Mammary epithelial cell (primary cell): Measurements from ENCODE around the gene FNDC3B.

Experiments used
- EZH2 ChIP-seq: IDR thresholded peaks from 2 replicates; pipeline ENCODE4 v1.6.1; 2012; ENCODE audit warnings: low read length, inconsistent platforms, borderline replicate concordance
- TF ChIP-seq, protein P1 (sequence below), 2 donors: IDR thresholded peaks in 1 of 2; conservative IDR thresholded peaks in 1 of 2; 2 replicates each; pipeline ENCODE4 v1.5.1; 2011 to 2012; ENCODE audit warnings: inconsistent platforms in 2 of 2, low read length in 2 of 2, mild to moderate bottlenecking in 2 of 2, control low read depth in 1 of 2, low read depth in 1 of 2; ENCODE audit not compliant: insufficient read depth in 1 of 2; ENCODE audit errors: extremely low read depth in 1 of 2

DNA sequence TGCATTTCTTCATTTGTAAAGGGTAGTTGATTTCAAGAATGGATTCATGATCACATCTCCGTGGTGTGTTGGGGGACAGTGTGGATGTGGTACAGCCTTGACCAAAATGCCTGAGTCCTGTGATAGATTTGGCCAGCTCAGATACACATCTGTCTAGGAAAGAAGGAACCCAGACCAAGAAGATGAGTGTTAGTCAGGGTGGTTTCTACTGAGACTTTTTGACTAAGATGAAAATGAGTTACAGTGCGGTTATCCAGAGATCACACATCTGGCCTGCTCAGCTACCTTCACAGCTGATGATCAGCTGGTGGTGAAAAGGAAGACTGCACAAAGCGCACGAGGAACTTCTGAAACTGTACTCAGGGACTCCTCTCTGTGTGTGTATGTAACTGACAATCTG lies 68.0 kb downstream of the FNDC3B start:
- TF ChIP-seq, protein P1, sequence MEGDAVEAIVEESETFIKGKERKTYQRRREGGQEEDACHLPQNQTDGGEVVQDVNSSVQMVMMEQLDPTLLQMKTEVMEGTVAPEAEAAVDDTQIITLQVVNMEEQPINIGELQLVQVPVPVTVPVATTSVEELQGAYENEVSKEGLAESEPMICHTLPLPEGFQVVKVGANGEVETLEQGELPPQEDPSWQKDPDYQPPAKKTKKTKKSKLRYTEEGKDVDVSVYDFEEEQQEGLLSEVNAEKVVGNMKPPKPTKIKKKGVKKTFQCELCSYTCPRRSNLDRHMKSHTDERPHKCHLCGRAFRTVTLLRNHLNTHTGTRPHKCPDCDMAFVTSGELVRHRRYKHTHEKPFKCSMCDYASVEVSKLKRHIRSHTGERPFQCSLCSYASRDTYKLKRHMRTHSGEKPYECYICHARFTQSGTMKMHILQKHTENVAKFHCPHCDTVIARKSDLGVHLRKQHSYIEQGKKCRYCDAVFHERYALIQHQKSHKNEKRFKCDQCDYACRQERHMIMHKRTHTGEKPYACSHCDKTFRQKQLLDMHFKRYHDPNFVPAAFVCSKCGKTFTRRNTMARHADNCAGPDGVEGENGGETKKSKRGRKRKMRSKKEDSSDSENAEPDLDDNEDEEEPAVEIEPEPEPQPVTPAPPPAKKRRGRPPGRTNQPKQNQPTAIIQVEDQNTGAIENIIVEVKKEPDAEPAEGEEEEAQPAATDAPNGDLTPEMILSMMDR (conservative IDR thresholded peaks at IDR 0.05 in 1 of 2, IDR thresholded peaks at IDR 0.05 in 1 of 2; ENCODE audit: extremely low read depth in 1 of 2, insufficient read depth in 1 of 2, low read depth in 1 of 2, low read length in 2 of 2), result no peak
- TF ChIP-seq EZH2, result no peak
